OCI-LY7 (cell line): ENCODE results near the gene PDCD5.

Source experiments
- EZH2phosphoT487 ChIP-seq: fragments of 200-600 bp; sonication (generic); IDR thresholded peaks from 2 replicates; pipeline ENCODE4 v1.6.1; 2018; ENCODE audit warnings: low read depth, borderline replicate concordance, mild to moderate bottlenecking, mixed run types, antibody characterized with exemption, low read length, moderate library complexity, mixed read lengths
- TF ChIP-seq, protein P1 (sequence below): fragments of 200-600 bp; sonication (generic); conservative IDR thresholded peaks from 2 replicates; pipeline ENCODE4 v1.5.1; 2014; ENCODE audit warnings: mild to moderate bottlenecking, antibody characterized with exemption, low read length, moderate library complexity, mixed read lengths

DNA sequence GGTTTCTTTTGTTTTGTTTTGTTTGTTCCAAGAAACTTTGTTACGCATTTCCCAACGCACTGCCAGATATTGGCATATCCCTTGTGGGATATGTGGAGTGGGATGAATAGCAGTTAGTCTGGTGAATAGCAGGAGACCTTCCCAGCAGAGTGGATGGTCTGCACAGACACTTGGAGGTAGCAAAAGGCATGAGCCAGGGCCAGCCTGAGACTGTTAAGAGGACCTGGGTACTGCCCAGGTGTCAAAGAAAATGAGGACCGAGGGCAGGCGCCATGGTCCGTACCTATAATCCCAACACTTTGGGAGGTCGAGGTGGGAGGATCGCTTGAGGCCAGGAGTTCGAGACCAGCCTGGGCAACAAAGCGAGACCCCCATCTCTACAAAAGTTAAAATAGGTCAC is 13.5 kb upstream of the PDCD5 start:
- TF ChIP-seq, protein P1, sequence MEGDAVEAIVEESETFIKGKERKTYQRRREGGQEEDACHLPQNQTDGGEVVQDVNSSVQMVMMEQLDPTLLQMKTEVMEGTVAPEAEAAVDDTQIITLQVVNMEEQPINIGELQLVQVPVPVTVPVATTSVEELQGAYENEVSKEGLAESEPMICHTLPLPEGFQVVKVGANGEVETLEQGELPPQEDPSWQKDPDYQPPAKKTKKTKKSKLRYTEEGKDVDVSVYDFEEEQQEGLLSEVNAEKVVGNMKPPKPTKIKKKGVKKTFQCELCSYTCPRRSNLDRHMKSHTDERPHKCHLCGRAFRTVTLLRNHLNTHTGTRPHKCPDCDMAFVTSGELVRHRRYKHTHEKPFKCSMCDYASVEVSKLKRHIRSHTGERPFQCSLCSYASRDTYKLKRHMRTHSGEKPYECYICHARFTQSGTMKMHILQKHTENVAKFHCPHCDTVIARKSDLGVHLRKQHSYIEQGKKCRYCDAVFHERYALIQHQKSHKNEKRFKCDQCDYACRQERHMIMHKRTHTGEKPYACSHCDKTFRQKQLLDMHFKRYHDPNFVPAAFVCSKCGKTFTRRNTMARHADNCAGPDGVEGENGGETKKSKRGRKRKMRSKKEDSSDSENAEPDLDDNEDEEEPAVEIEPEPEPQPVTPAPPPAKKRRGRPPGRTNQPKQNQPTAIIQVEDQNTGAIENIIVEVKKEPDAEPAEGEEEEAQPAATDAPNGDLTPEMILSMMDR = no peak
- TF ChIP-seq EZH2phosphoT487 = no peak
